ENCODE measurements around the gene SNAP25.

Gene SNAP25

GRCh38 chr20:10263385-10264165, 44.9 kb downstream of the SNAP25 start:
- DNase-seq (ENCODE audit: low read depth), result no peak

GRCh38 chr20:10264166-10264558, 45.5 kb downstream of the SNAP25 start:
- no peak for DNase-seq (ENCODE audit: low read depth)

- DNase-seq (ENCODE audit: low read depth), result no peak
These were observed 50.0 kb downstream of the SNAP25 start for GRCh38 chr20:10268636-10269035.

- DNase-seq (ENCODE audit: low read depth), result no peak
These were observed 52.0 kb downstream of the SNAP25 start for GRCh38 chr20:10270630-10271029.

GRCh38 chr20:10271494-10272219, 53.0 kb downstream of the SNAP25 start:
- DNase-seq (ENCODE audit: low read depth), result no peak

- DNase-seq (ENCODE audit: low read depth), result no peak
These were observed 58.4 kb downstream of the SNAP25 start for GRCh38 chr20:10276878-10277580.

GRCh38 chr20:10277616-10278015, 59.0 kb downstream of the SNAP25 start:
- DNase-seq (ENCODE audit: low read depth), result no peak

GRCh38 chr20:10278412-10278811, 59.8 kb downstream of the SNAP25 start:
- no peak for DNase-seq (ENCODE audit: low read depth)

GRCh38 chr20:10280018-10280908, 61.6 kb downstream of the SNAP25 start:
- DNase-seq (ENCODE audit: low read depth), result no peak

- no peak for DNase-seq (ENCODE audit: low read depth)
These were observed 63.3 kb downstream of the SNAP25 start for GRCh38 chr20:10281911-10282310.

GRCh38 chr20:10282979-10283456, 64.4 kb downstream of the SNAP25 start:
- no peak for DNase-seq (ENCODE audit: low read depth)

- no peak for DNase-seq (ENCODE audit: low read depth)
These were observed 67.7 kb downstream of the SNAP25 start for GRCh38 chr20:10286356-10286755.

- DNase-seq (ENCODE audit: low read depth), result no peak
These were observed 69.8 kb downstream of the SNAP25 start for GRCh38 chr20:10288421-10288820.

- DNase-seq (ENCODE audit: low read depth), result no peak
These were observed 70.5 kb downstream of the SNAP25 start for GRCh38 chr20:10288954-10289646.

- no peak for DNase-seq (ENCODE audit: low read depth)
These were observed 73.1 kb downstream of the SNAP25 start for GRCh38 chr20:10291568-10292248.

- DNase-seq (ENCODE audit: low read depth), result no peak
These were observed 78.6 kb downstream of the SNAP25 start for GRCh38 chr20:10297223-10297622.

GRCh38 chr20:10297684-10298240, 79.1 kb downstream of the SNAP25 start:
- DNase-seq (ENCODE audit: low read depth), result no peak

- DNase-seq (ENCODE audit: low read depth), result no peak
These were observed 82.2 kb downstream of the SNAP25 start for GRCh38 chr20:10300582-10301446.

- DNase-seq (ENCODE audit: low read depth), result no peak
These were observed 85.2 kb downstream of the SNAP25 start for GRCh38 chr20:10303852-10304251.
